GM19324 (cell line): ENCODE results near the gene LAIR1.
"Not testable (repeated sequence)": the region's sequence is repeated elsewhere in the genome, so short reads cannot be mapped to it uniquely, and the experiment has no call there.

Source experiments
- ATAC-seq: cut with Tn5 transposase; IDR thresholded peaks from one replicate; pipeline ENCODE4 v1.9.1; 2021; ENCODE audit warnings: mild to moderate bottlenecking, moderate library complexity; ENCODE audit not compliant: unreplicated experiment, low FRiP score

The LAIR1 gene

DNA sequence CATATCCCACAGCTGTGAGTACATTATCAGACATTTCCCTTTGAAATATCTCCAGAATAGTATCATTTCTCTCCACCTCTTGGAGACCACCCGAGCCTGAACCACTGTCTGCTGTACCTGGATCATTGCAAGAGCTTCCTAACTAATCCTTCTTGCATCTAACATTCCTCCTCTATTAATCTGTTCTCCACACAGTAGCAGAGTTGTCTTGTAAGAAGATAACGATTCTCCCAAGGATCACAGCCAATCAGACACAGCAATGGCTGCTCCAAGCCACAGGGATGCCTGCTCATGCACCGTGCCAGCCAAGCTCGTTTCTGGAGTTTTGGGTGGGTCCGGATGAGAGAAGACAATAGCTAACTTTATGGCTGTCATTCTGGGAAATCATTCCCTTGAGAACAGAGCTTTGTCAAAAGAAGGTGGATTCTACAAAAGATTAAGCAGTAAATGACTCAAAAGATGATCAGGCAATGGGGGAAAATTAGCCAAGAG is 14.5 kb upstream of the LAIR1 start:
- no peak for ATAC-seq

DNA sequence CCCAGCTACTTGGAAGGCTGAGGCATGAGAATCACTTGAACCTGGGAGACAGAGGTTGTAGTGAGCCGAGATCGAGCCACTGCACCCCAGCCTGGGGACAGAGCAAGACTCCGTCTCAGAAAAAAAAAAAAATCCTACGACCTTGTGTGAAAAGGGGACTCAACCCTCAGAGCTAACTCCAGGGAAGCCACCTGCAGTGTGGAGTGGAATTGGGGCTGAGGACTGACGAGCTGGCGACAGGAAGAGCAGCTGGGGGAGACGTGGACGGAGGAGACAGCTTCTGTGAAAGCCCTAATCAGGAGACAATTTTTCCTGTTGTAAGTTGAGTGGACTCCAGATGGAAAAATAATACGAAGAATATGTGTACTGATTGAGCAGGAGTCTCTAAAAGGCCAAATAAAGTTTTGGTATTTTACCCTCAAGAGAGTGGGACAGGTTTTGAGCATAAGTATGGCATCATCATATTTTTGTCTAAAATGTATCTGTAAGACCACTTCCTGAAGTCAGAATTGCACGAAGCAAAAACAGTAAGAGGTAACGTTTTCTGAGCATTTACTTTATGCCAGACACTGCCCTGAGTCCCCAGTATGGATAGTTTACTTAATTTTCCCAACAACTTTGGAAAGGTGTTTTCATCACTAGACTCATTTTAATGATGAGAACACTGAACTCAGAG is 12.0 kb upstream of the LAIR1 start:
- ATAC-seq, result no peak

DNA sequence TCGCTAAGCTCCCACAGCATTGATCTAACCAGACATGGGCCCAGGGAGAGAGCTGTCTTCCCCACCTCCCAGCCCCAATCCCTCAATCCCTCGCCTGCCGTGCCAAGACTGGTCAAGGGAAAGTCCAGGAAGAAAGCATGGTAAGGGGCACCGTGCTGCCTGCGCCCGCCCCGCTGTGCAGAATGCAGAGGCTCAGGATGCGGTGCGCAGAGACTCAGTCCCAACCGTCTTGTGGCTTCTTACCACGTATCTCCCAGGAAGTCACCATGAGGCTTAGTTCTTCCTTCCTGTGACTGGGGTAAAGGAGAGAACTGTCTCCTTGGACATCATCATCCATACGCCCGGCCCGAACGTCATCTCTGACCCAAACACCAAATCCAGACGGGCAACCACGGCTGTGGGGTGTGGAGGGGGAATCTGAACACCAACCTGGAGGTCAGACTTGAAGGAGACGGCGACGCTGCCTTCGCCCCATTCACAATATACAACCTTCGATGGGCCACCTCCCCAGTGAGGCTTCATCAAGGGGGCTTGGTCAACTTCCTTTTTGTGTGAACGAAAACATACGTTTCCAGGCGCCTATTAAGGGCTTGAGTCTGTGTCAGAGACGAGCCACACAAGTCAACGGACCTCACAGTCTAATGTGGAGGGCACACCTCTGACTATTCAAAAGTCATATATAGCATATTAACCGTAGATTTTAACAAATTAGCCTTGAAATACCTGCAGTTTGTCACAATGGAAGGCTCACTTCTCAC is 10.6 kb upstream of the LAIR1 start:
- ATAC-seq, result not testable (repeated sequence)

DNA sequence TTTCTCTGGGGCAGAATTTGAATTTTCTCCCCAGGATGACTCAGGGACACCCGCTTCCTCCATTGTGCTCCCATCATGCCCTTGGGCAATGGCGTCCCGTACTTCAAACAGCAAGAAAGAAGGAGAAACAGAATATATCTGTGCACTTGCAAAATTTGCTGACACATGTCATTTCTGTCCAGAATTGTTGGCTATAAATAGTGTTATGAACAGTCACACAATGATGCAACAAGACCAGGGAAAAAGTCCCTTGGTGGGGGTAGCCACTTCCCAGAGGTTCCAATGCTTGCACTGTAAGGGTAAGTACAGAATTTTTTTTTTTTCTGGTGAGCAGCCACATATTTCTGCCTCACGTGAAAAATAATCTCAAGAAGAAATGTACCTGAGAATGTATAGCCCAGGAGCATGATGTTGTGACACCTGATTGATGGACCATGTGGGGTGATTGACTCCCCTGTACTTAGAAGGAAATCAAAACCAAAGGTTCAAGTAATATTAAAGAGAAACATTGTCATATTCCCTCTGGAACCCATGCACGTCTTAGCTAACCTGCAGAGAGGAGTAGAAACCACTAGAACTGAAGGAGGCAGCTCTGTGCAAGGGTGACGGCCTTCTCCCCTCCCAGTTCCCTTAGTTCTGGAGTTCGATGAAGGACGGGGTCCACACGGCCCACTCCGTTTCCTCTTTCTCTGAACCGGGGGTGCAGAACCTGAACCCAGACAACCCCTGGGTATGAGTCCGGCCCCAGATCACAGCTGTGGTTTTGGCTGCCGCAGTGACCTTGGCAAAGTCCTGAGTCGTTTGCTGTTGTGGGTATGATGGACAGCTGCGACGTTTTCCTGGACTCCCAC is 9.3 kb upstream of the LAIR1 start:
- ATAC-seq, result no peak

DNA sequence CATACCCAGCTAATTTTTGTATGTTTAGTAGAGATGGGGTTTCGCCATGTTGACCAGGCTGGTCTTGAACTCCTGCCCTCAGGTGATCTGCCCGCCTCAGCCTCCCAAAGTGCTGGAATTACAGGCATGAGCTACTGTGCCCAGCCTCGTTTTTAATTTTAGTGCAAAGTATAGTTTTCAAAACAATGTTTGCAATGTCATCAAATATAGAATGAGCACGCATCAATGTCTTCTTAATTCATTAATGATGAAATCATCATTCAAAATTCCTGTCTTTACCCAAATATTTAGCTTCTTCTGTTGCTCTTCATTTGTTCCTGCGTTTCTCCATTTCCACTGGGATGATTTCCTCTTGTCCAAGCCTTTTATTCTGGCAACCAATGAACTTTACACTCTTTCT is 6.7 kb upstream of the LAIR1 start:
- not testable (repeated sequence) for ATAC-seq

DNA sequence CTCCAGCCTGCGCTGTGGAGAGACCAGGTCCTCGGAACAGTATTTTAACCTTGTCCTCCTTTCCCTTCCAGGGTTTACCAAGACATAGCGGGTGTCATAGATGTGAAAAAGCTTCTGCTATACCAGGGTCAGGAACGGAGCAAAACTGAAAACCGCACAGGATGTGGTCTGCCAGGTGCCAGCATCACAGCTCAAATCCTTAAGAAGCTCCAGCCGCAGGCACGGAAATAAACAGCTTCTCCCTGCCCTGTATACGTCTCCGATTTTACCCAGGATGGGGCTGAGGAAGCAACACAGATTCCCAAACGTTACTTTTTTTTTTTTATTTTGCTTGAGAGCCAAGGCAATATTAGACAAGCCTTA is 5.7 kb upstream of the LAIR1 start:
- ATAC-seq, result not testable (repeated sequence)

DNA sequence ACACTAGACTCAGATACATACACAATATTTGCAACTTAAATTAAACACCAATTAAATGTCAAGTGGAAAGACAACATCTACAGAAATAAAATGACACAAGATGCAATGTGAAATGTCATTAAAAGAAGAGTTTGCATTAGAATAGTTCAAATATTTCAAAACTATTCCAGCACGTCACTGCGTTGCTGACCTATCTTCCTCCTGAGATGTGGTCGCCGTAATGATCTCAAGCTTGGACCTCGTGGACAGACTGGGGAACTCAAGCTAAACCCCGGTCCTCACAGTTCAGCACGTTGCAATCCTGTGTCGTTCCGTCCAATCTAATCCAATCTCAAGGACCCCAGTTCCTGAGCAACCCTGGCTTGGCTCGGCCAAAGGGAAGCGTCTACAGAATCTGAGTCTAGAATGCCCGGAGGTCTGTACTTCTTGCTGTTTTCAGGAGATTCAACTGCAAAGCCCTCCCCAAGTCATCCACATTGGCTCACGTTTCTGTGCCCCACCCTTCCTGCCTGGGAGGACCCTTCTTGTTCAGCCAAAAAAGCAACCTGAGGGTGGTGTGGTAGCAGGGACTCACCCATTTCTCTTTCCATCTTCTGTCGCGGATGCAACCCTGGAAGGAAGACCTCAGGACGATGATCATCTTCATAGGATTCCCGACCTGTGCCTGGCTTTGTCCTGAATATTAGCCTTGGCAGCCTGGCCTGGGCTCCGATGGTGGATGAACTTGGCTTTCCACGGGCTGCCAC is 5.1 kb upstream of the LAIR1 start:
- not testable (repeated sequence) for ATAC-seq

DNA sequence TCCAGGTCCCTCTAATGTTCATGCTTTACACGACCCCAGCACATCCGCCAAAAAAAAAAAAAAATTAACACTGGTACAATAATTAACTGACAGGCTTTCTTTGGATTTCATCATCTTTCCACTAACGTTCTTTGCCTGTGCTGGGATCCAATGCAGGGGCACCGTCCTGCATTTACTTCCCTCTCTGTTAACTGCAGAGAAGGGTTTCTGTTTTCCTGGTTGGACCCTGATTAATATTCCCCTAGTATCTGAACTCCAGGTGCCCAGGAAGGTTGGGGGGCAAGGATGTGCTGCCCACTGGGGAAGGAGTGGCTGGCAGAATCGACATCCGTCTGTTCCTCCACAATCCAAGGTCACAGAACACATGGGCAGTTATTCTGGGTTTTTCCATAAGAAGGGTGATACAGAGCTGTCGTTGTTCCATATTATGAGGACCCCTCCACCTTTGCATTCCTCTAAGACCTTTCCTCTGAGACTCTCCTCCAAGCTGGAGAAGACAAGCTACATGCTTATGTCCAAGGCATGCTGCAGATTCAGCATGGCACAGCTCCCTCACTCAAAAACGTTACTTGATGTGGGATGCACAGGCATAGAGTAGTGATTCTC is 4.5 kb upstream of the LAIR1 start:
- ATAC-seq, result no peak

DNA sequence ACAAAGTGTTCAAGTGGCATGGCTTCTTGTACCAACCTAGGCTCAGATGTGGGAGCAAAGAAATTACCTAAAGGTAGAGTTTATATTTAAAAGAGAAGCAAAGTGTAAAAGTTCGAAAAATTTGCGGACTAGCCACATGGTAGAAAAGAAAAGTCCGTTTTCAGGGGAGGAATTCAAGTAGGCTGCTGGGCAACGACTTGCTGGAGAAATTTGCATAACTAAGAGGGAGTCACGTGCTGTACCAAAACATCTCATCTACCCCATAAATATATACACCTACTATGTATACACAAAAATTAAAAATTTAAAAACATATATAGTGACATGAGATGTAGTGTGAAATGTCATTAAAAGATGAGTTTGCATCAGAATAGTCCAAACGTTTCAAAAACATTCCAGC is 2.1 kb upstream of the LAIR1 start:
- no peak for ATAC-seq

DNA sequence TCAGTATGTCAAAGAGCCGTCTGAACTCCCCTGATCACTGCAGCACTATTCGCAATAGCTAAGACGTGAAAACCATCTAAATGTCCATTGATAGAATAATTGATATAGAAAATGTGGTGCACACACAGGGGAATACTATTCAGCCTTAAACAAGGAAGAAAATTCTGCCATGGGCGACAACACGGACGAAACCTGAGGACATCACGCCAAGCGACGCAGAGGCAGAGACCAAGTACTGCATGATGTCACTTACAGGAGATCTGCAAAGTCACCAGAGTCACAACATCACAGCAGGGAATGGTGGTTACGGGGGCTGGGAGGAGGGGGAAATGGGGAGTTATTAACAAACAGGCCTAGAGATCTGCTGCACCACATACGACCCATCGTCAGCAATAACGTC is 1.1 kb upstream of the LAIR1 start:
- ATAC-seq, result not testable (repeated sequence)

DNA sequence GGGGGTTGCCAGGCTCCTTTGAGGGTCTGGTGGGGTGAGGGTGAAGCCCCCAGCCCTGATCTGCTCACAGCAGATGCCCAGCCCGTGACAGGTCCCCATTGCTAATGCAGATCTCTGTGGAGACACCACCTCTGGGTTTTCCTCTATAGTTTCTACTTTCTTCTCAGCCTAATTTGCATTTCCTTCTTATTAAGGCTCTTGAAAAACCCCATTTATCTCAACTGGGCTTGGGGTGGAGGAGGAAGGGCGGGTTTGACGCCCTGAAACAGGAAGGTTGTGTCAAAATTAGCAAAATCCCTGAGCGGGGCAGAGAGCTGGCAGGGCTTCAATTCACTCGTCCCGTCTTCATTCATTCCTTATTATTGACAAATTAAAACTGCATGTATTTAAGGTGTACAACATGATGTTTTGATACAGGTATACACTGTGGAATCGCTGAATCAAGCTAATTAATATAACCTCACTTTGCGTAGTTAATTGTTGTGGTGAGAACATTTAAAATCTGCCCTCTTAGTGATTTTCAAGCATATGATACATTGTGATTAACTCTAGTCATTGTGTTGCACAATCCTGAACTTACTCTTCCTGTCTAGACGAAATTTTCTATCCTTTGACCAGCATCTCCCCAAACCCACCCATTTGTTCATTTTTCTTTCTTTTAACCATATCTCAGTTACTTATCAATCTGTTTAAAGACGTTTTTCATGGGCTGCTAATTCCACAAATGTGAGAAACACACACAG is 2.9 kb downstream of the LAIR1 start:
- not testable (repeated sequence) for ATAC-seq

DNA sequence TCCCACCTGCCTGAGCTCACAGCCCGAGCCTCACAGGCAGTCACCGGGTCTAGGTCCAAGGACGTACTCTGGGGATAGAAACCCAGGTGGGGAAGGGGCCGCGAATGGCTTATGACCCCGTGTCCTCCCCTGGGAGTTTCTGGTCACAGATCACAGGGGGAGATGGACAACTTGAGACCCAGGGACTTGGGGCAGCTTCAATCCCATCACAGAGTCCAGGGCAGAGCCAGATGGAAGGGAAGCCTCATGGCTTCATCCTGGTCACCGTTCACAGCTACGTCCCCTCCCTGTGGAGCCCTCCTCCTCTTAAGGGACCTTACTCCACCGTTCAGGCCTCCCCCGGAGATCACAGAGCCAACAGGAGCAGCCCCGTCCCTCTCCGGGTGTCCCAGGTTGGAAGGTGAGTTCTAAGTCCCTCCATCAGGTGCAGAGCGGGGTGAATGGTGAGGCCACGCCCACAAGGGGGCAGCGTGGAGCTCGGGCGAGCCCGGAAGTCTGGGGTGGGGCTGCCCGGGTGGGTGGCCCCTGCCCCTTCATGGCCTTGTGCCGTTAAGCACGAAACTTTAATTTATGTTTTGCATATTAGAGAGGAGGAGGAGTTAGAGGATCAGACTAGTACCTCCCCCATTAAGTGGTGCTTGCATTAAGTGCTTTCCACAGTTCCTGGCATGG is 5.4 kb downstream of the LAIR1 start:
- peak; percentile 48 for ATAC-seq

DNA sequence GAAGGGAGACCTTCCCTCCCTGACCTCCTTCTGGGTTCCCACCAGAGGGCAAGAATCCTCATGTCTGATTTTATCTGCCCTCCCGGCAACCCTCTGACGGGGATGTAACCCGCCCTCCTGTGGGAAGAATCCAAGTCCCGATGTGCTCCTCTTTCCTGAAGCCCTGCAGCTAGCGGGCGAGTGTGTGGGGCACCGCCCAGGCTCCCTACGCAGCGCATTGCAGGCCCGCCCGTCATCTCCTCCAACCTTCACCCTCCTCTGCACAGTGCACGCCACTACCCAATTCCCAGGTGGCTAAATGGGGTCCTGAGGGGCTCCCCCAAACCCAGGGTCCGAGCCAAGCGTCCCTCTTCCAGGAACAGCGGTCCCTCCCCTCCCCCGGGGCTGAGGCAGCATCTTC is 7.3 kb downstream of the LAIR1 start:
- no peak for ATAC-seq

DNA sequence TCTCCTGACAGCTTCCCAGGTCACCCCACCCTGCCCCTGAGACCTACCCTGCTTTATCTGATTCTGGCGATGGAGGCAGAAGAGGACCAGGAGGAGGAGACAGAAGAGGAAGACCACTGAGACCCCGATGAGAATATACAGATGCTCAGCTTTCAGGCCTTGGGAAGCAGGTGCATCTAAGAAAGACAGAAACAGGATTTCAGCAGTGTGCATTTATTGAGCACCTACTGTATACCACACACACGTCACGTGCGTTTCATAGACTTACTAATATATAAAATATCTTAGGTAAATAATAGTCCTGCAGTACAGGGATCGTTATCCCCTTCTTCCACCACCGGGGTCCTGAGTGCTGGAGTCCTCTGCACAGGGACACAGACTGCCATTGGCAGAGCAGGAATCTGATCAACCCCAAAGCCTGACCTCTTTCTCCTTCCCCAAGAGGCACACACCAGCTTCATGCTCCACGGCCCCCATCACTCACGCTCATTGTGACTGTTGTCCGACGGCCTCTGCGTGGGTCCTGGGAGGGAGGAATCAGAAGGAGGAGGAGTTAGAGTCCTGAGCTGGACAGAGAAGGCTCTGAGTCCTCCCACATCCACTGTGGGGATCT is 8.2 kb downstream of the LAIR1 start:
- no peak for ATAC-seq

DNA sequence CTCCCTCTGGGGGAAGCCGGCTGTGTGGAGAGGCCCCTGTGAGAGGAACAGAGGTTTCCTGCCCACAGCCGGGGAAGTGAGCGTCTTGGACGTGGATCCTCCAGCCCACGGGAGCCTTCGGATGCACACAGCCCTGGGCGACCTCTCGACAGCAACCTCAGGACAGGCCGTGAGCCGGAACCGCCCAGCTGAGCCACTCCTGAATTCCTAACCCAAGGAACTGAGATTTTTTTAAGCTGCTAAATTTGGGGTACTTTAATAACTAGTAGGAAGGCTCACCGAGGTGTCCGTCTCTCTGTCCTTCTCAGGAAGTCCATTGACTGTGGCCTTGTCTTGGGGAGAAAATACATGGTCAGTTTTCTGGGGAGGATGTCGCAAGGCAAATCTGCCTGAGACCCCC is 9.1 kb downstream of the LAIR1 start:
- no peak for ATAC-seq

DNA sequence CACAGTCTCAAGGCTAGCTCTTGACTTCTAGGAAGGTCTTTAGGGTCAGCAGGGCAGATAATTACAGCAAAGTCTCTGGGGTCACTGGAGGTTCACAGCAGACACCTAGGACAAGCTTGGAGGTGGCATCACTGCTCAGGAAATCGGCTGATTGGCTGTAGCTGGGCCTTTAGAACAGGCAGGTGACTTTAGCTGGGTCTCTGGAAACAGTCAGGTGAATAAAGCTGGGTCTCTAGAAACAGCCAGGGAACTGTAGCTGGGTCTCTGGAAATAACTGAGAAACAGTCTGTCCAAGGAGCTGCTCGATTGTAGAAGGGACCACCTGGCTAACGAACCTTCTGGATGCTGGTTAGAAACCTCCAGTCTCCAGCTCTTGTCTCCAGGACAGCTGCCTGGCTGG is 10.0 kb downstream of the LAIR1 start:
- ATAC-seq, result no peak

DNA sequence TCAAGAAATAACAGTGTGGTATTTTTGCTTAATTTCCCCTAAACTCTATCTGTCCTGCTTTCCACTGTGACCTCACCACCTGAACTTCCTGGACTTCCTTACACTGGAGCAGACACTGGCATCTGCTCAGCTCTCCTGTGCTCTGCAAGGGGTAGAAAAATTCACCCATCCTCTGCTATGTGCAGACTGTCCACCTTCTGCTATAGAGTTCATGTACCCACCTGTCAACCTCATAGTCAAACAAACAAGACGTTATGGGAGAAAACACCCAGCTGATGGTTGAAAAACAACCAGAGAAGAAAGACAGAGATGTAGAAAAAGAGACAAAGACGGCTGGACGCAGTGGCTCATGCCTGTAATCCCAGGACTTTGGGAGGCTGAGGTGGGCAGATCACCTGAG is 12.2 kb downstream of the LAIR1 start:
- no peak for ATAC-seq

DNA sequence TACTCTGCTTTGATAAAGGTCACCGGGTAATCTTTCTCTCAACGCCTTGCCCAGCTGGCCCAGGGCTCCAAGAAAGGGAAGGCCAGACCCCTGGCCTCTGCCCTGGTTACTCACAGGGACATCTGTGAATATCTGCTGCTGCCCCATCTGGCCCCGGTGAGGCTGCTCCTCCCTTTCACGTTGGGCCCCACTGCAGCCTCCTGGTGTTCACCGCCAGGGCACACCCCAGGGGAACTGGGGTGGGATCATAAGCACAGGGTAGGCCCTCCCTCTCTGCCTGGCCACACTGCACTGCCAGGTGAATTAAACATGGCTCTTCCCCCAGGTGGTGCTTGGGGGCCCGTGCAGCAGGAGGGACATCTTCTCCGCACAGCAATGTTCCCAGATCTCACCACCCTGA is 12.7 kb downstream of the LAIR1 start:
- no peak for ATAC-seq
